Endothelial cell of umbilical vein (primary cell): ENCODE results near the gene SOX5. TPM values are rescaled to one million over a fixed set of nuclear protein-coding genes. Genes with fewer than 3 reads are reported as not detected.

Experiments used
- BruUV-seq: library from RNA; stranded (reverse); fragments of 400-500 nt; replicated peaks from 2 replicates; lab custom pipeline; 2021; lab: Mats Ljungman, UMichigan
- CTCF ChIA-PET: fragments of 300-600, 350-600 bp; sonication (Branson Sonifier 250); formaldehyde crosslinking; loops from one replicate; lab custom pipeline; 2021; ENCODE audit warnings: antibody characterized with exemption, inconsistent platforms; lab: Charles Lee
- POLR2A ChIA-PET: fragments of 300-600, 350-600 bp; sonication (Branson Sonifier 250); formaldehyde crosslinking; loops from one replicate; lab custom pipeline; 2021; ENCODE audit warnings: antibody characterized with exemption, inconsistent platforms; lab: Charles Lee
- DNase-seq: peaks from one replicate; pipeline ENCODE4 v3.0.0-alpha.2; 2011; ENCODE audit warnings: low read depth, low spot score
- FAIRE-seq: peaks from 2 replicates; lab custom pipeline; 2011; peaks lifted over from hg19 to GRCh38; lab: Jason Lieb, UNC
- H2AFZ ChIP-seq: 2 replicates; pipeline ENCODE4 v1.6.0; 2012; ENCODE audit warnings: low read depth, low read length, control low read depth, inconsistent platforms
- H3K27ac ChIP-seq: 2 replicates; pipeline ENCODE4 v1.5.1; 2011; ENCODE audit warnings: low read depth, mild to moderate bottlenecking, control low read depth, low read length, moderate library complexity; ENCODE audit not compliant: insufficient read depth
- H3K27me3 ChIP-seq, 2 experiments: 2 replicates each; pipeline versions ENCODE4 v1.6.0 to v1.6.1; 2011; ENCODE audit warnings: low read length in 2 of 2, mixed read lengths in 1 of 2; ENCODE audit not compliant: control insufficient read depth in 2 of 2, insufficient read depth in 2 of 2
- H3K36me3 ChIP-seq, 2 experiments: 2 replicates in 1 of 2; 3 replicates in 1 of 2; pipeline ENCODE4 v1.5.1; 2011; ENCODE audit warnings: low read length in 2 of 2, mild to moderate bottlenecking in 1 of 2, moderate library complexity in 1 of 2; ENCODE audit not compliant: control insufficient read depth in 2 of 2, insufficient read depth in 2 of 2; ENCODE audit errors: extremely low read depth in 1 of 2
- H3K4me1 ChIP-seq: 3 replicates; pipeline ENCODE4 v1.5.1; 2011; ENCODE audit warnings: mild to moderate bottlenecking, low read length; ENCODE audit not compliant: control insufficient read depth, insufficient read depth; ENCODE audit errors: extremely low read depth
- H3K4me2 ChIP-seq: 2 replicates; pipeline ENCODE4 v1.6.1; 2011; ENCODE audit warnings: low read length, control low read depth, mixed read lengths; ENCODE audit not compliant: insufficient read depth
- H3K4me3 ChIP-seq, 3 experiments: fragments of 200-600 bp in 1 of 3; sonication (generic), shearing (Covaris generic) in 1 of 3; replicated peaks in 1 of 3; 2 replicates each; pipeline ENCODE4 v1.5.1; 2011 to 2016; ENCODE audit warnings: control low read depth in 3 of 3, low read length in 3 of 3, mild to moderate bottlenecking in 2 of 3, inconsistent platforms in 1 of 3, low read depth in 1 of 3, moderate library complexity in 1 of 3; ENCODE audit not compliant: insufficient read depth in 1 of 3
- H3K79me2 ChIP-seq: 2 replicates; pipeline ENCODE4 v1.6.0; 2012; ENCODE audit warnings: low read length, inconsistent platforms; ENCODE audit not compliant: control insufficient read depth, insufficient read depth
- H3K9ac ChIP-seq: replicated peaks from 2 replicates; pipeline ENCODE3; 2011; ENCODE audit warnings: low read length, control low read depth; ENCODE audit not compliant: insufficient read depth; ENCODE audit errors: extremely low read depth
- H3K9me1 ChIP-seq: replicated peaks from 3 replicates; pipeline ENCODE4 v1.6.0; 2011; ENCODE audit warnings: mild to moderate bottlenecking, low read length; ENCODE audit not compliant: control insufficient read depth, insufficient read depth; ENCODE audit errors: extremely low read depth
- H3K9me3 ChIP-seq: replicated peaks from 2 replicates; pipeline ENCODE4 v1.5.1; 2012; ENCODE audit warnings: low read length, inconsistent platforms; ENCODE audit not compliant: control insufficient read depth, insufficient read depth
- H4K20me1 ChIP-seq: replicated peaks from 2 replicates; pipeline ENCODE3; 2011; ENCODE audit warnings: mild to moderate bottlenecking, low read length; ENCODE audit not compliant: control insufficient read depth, insufficient read depth; ENCODE audit errors: extremely low read depth
- CTCF ChIP-seq, 2 donors: IDR thresholded peaks; 1 replicate in 1 of 2; 2 replicates in 1 of 2; pipeline ENCODE4 v1.5.1; 2011; ENCODE audit warnings: low read length in 2 of 2, mild to moderate bottlenecking in 2 of 2, moderate library complexity in 2 of 2, control low read depth in 1 of 2, inconsistent platforms in 1 of 2, low read depth in 1 of 2; ENCODE audit not compliant: insufficient read depth in 1 of 2; ENCODE audit errors: extremely low read depth in 1 of 2
- EZH2 ChIP-seq: IDR thresholded peaks from 2 replicates; pipeline ENCODE4 v1.6.1; 2012; ENCODE audit warnings: borderline replicate concordance, low read depth, mild to moderate bottlenecking, moderate library complexity, low read length, inconsistent platforms; ENCODE audit not compliant: severe bottlenecking
- FOS ChIP-seq: IDR thresholded peaks from 2 replicates; pipeline ENCODE4 v1.6.1; 2011; ENCODE audit warnings: mild to moderate bottlenecking, low read length, moderate library complexity, borderline replicate concordance; ENCODE audit not compliant: insufficient read depth
- GATA2 ChIP-seq: IDR thresholded peaks from 2 replicates; pipeline ENCODE4 v1.7.0; 2011; ENCODE audit warnings: low read depth, mild to moderate bottlenecking, moderate library complexity, mixed read lengths, low read length; ENCODE audit not compliant: insufficient read length, insufficient read depth
- JUN ChIP-seq: IDR thresholded peaks from 2 replicates; pipeline ENCODE4 v1.6.1; 2011; ENCODE audit warnings: borderline replicate concordance, low read depth; ENCODE audit not compliant: insufficient read length, insufficient read depth
- MAX ChIP-seq: IDR thresholded peaks from 2 replicates; pipeline ENCODE4 v1.6.1; 2011; ENCODE audit not compliant: insufficient read depth, insufficient read length
- MYC ChIP-seq: IDR thresholded peaks from one replicate; pipeline ENCODE4 v1.6.1; 2011; ENCODE audit warnings: mild to moderate bottlenecking, low read depth, low read length
- POLR2A ChIP-seq: IDR thresholded peaks from 2 replicates; pipeline ENCODE4 v1.6.1; 2012; ENCODE audit warnings: low read depth, mild to moderate bottlenecking, control low read depth, low read length
- POLR2AphosphoS5 ChIP-seq: IDR thresholded peaks from 2 replicates; pipeline ENCODE4 v1.6.1; 2012; ENCODE audit warnings: low read depth, mild to moderate bottlenecking, control low read depth, low read length, moderate library complexity; ENCODE audit not compliant: insufficient read depth
- dilution Hi-C: fragments of 300-500 bp; cut with MboI; formaldehyde crosslinking; loops from one replicate; pipeline ENCODE4 v1.15.0; 2019; ENCODE audit warnings: low sequenced_read_pairs; ENCODE audit not compliant: extremely low pct_ligation_motif_present
- intact Hi-C: fragments of 100-400 bp; cut with micrococcal nuclease; formaldehyde crosslinking; loops from one replicate; pipeline ENCODE4 v1.10.0; 2022
- polyA plus RNA-seq, 4 experiments: library from polyadenylated mRNA; depleted of rRNA in 3 of 4; stranded (reverse) in 3 of 4; unstranded in 1 of 4; fragments of >200 nt; gene quantifications; 2 replicates each; pipeline versions ENCODE4 v1.2.1 to v1.2.3, GENCODE V29; 2011 to 2012; ENCODE audit warnings: missing spikeins in 1 of 4
- total RNA-seq: library from RNA; stranded (reverse); gene quantifications from 2 replicates; pipeline ENCODE4 v1.2.3, GENCODE V29; 2021

The SOX5 gene
- total and polyA plus RNA-seq, 2 donors (not counting 3 experiments of a cell fraction or from before 2014, with no cell fraction given), result 0.63 to 3.5 TPM

- no peak overlapping the region for H3K4me3 ChIP-seq
- intact Hi-C loops, result no loop called here
- no peak overlapping the region for H3K4me2 ChIP-seq
- ChIA-PET POLR2A (no interaction called here), CTCF (no interaction called here)
- H3K9me1 ChIP-seq, result no peaks in the 10 kb centered on the region
- H2AFZ ChIP-seq, result no peak overlapping the region
- dilution Hi-C loops, result no loop called here
- H3K9ac ChIP-seq, result no peak overlapping the region
- no peaks in the 10 kb centered on the region for H3K36me3 ChIP-seq
- no peaks in the 10 kb centered on the region for H3K4me1 ChIP-seq
- no peaks in the 10 kb centered on the region for H4K20me1 ChIP-seq
- H3K27me3 ChIP-seq, result no peaks in the 10 kb centered on the region
- no TSS peak for BruUV-seq
- no peak overlapping the region for H3K27ac ChIP-seq
- no peak for FAIRE-seq
- no peaks in the 10 kb centered on the region for H3K79me2 ChIP-seq
- no peak for DNase-seq
- H3K9me3 ChIP-seq, result no peaks in the 10 kb centered on the region
- TF ChIP-seq FOS (no peak), POLR2AphosphoS5 (no peak), GATA2 (no peak), POLR2A (no peak), MAX (no peak), CTCF (IDR thresholded peaks at IDR 0.05; ENCODE audit: extremely low read depth in 1 of 2, insufficient read depth in 1 of 2, low read depth in 1 of 2, low read length in 2 of 2) (no peak), JUN (no peak), MYC (no peak), EZH2 (no peak)
Observed at GRCh38 chr12:23546756-23547155, 402.7 kb downstream of the SOX5 start.
